Osteocyte (in vitro differentiated cells): ENCODE measurements around the gene POC1A. TPM values are rescaled to one million over a fixed set of nuclear protein-coding genes. Genes with fewer than 3 reads are reported as not detected.

Experiments
- DNase-seq: peaks from one replicate; pipeline ENCODE4 v3.0.0; 2021; ENCODE audit warnings: mixed read lengths; ENCODE audit not compliant: unreplicated experiment; ENCODE audit errors: extremely low spot score
- H3K27ac Mint-ChIP-seq: one replicate; pipeline ENCODE4 v1.8.0; 2021; ENCODE audit warnings: mild to moderate bottlenecking, mixed read lengths; ENCODE audit not compliant: unreplicated experiment
- H3K27me3 Mint-ChIP-seq: one replicate; pipeline ENCODE4 v1.8.0; 2021; ENCODE audit warnings: mixed read lengths; ENCODE audit not compliant: unreplicated experiment
- H3K36me3 Mint-ChIP-seq: one replicate; pipeline ENCODE4 v1.8.0; 2021; ENCODE audit warnings: mixed read lengths; ENCODE audit not compliant: unreplicated experiment
- H3K4me1 Mint-ChIP-seq: one replicate; pipeline ENCODE4 v1.8.0; 2021; ENCODE audit warnings: mixed read lengths; ENCODE audit not compliant: unreplicated experiment
- H3K4me3 Mint-ChIP-seq: one replicate; pipeline ENCODE4 v1.8.0; 2021; ENCODE audit warnings: mild to moderate bottlenecking, moderate library complexity, mixed read lengths; ENCODE audit not compliant: unreplicated experiment
- H3K9me3 Mint-ChIP-seq: one replicate; pipeline ENCODE4 v1.8.0; 2021; ENCODE audit warnings: mixed read lengths; ENCODE audit not compliant: unreplicated experiment
- CTCF ChIP-seq: fragments of 200-600 bp; sonication (generic); IDR thresholded peaks from 2 replicates; pipeline ENCODE4 v1.5.0; 2021; ENCODE audit warnings: antibody characterized with exemption, mild to moderate bottlenecking, moderate library complexity
- total RNA-seq: library from RNA; stranded (reverse); gene quantifications from 2 replicates; pipeline ENCODE4 v1.2.1, GENCODE V29; 2021

The POC1A gene
- total RNA-seq, 1 donor from 2014 or later, result 5.1 TPM

- Mint-ChIP-seq H3K9me3 (no peaks in the 10 kb centered on the region), H3K27me3 (no peaks in the 10 kb centered on the region), H3K36me3 (peaks cover 2% of the 10 kb centered on the region), H3K27ac (no peak overlapping the region), H3K4me1 (peaks cover 2% of the 10 kb centered on the region), H3K4me3 (no peak overlapping the region)
- DNase-seq, result no peak
- TF ChIP-seq CTCF, result no peak
Measured at GRCh38 chr3:52143616-52144015, 10.6 kb downstream of the POC1A start.

GRCh38 chr3:52143156-52143555 is 11.1 kb downstream of the POC1A start:
- Mint-ChIP-seq H3K27ac (no peak overlapping the region), H3K36me3 (peaks cover 2% of the 10 kb centered on the region), H3K4me1 (peaks cover 2% of the 10 kb centered on the region), H3K9me3 (no peaks in the 10 kb centered on the region), H3K4me3 (no peak overlapping the region), H3K27me3 (no peaks in the 10 kb centered on the region)
- no peak for DNase-seq
- no peak for TF ChIP-seq CTCF

- TF ChIP-seq CTCF, result no peak
- Mint-ChIP-seq H3K4me3 (no peak overlapping the region), H3K36me3 (peaks cover 2% of the 10 kb centered on the region), H3K27ac (no peak overlapping the region), H3K4me1 (peaks cover 2% of the 10 kb centered on the region), H3K9me3 (no peaks in the 10 kb centered on the region), H3K27me3 (no peaks in the 10 kb centered on the region)
- DNase-seq, result no peak
Measured at GRCh38 chr3:52141751-52142150, 12.5 kb downstream of the POC1A start.

GRCh38 chr3:52140769-52141168 is 13.5 kb downstream of the POC1A start:
- Mint-ChIP-seq H3K27me3 (no peaks in the 10 kb centered on the region), H3K36me3 (peaks cover 2% of the 10 kb centered on the region), H3K9me3 (no peaks in the 10 kb centered on the region), H3K4me3 (no peak overlapping the region), H3K4me1 (peaks cover 2% of the 10 kb centered on the region), H3K27ac (no peak overlapping the region)
- no peak for TF ChIP-seq CTCF
- DNase-seq, result no peak

- no peak for TF ChIP-seq CTCF
- no peak for DNase-seq
- H3K4me3 Mint-ChIP-seq, result no peak overlapping the region
- H3K4me1 Mint-ChIP-seq, result peaks cover 2% of the 10 kb centered on the region
- peaks cover 2% of the 10 kb centered on the region for H3K36me3 Mint-ChIP-seq
- no peaks in the 10 kb centered on the region for H3K27me3 Mint-ChIP-seq
- no peaks in the 10 kb centered on the region for H3K9me3 Mint-ChIP-seq
- no peak overlapping the region for H3K27ac Mint-ChIP-seq
Measured at GRCh38 chr3:52140000-52140399, 14.2 kb downstream of the POC1A start.
